ENCODE data around the gene FPGS. TPM values are rescaled to one million over a fixed set of nuclear protein-coding genes. Genes with fewer than 3 reads are reported as not detected.
"Not testable (repeated sequence)": the region's sequence is repeated elsewhere in the genome, so short reads cannot be mapped to it uniquely, and the experiment has no call there.

FPGS gene
- total RNA-seq, 2 experiments from 2014 or later, result 132 to 147 TPM

- no peak overlapping the region for H3K4me3 ChIP-seq (ENCODE audit: low read depth, low read length, poor library complexity, severe bottlenecking)
- H3K79me2 ChIP-seq (ENCODE audit: insufficient read depth, low read depth, low read length), result no peaks in the 10 kb centered on the region
- H2AFZ ChIP-seq (ENCODE audit: low read length), result no peak overlapping the region
- H3K9me2 ChIP-seq (ENCODE audit: insufficient read depth, low read length), result no peaks in the 10 kb centered on the region
- ChIA-PET CTCF (ENCODE audit: unreplicated experiment) (no interaction called here), POLR2A (interaction anchor here (0.6 to 0.9 kb wide), 6 partner anchors 12 to 561 kb away, joined by 3 to 8 read pairs (median 6); partner anchors contain the start of gene ENG)
- H4K20me1 ChIP-seq (ENCODE audit: insufficient read depth, low read length), result no peaks in the 10 kb centered on the region
- no peaks in the 10 kb centered on the region for H3K9me3 ChIP-seq (ENCODE audit: low read length)
- no peak overlapping the region for H3K4me2 ChIP-seq (ENCODE audit: low read length)
- no TSS peak for BruUV-seq (replicated peaks)
- H3K36me3 ChIP-seq (ENCODE audit: insufficient read depth, low read length), result no peaks in the 10 kb centered on the region
- intact Hi-C loops (cut with micrococcal nuclease; ENCODE audit: unreplicated experiment), result no loop called here
- TF ChIP-seq CTCF (conservative IDR thresholded peaks at IDR 0.05; ENCODE audit: low read length) (no peak), EZH2phosphoT487 (IDR thresholded peaks at IDR 0.05; ENCODE audit: borderline replicate concordance, low read depth, low read length) (no peak)
- H3K27ac ChIP-seq (ENCODE audit: low read depth, low read length, poor library complexity, severe bottlenecking), result no peak overlapping the region
- DNase-seq (ENCODE audit: low spot score), result no peak
- H3K4me1 ChIP-seq (ENCODE audit: insufficient read depth, low read length, poor library complexity, severe bottlenecking), result no peaks in the 10 kb centered on the region
These were observed 30.9 kb downstream of the FPGS start for GRCh38 chr9:127833555-127833954.

GRCh38 chr9:127835991-127836516, 33.4 kb downstream of the FPGS start:
- Histone ChIP-seq H3K4me2 (ENCODE audit: low read length) (no peak overlapping the region), H3K27ac (ENCODE audit: low read depth, low read length, poor library complexity, severe bottlenecking) (no peak overlapping the region), H3K79me2 (ENCODE audit: insufficient read depth, low read depth, low read length) (no peaks in the 10 kb centered on the region), H2AFZ (ENCODE audit: low read length) (no peak overlapping the region), H3K9me2 (ENCODE audit: insufficient read depth, low read length) (no peaks in the 10 kb centered on the region), H3K36me3 (ENCODE audit: insufficient read depth, low read length) (no peaks in the 10 kb centered on the region), H3K9me3 (ENCODE audit: low read length) (no peaks in the 10 kb centered on the region), H3K4me3 (ENCODE audit: low read depth, low read length, poor library complexity, severe bottlenecking) (no peak overlapping the region), H3K4me1 (ENCODE audit: insufficient read depth, low read length, poor library complexity, severe bottlenecking) (peaks cover 11% of the 10 kb centered on the region), H4K20me1 (ENCODE audit: insufficient read depth, low read length) (no peaks in the 10 kb centered on the region)
- TF ChIP-seq EZH2phosphoT487 (IDR thresholded peaks at IDR 0.05; ENCODE audit: borderline replicate concordance, low read depth, low read length), result no peak
- no peak for TF ChIP-seq CTCF (conservative IDR thresholded peaks at IDR 0.05; ENCODE audit: low read length)
- intact Hi-C loops (cut with micrococcal nuclease; ENCODE audit: unreplicated experiment), result no loop called here
- CTCF ChIA-PET (ENCODE audit: unreplicated experiment), result no interaction called here
- no peak for DNase-seq (ENCODE audit: low spot score)
- POLR2A ChIA-PET, result interaction anchor here (0.6 kb wide), 2 partner anchors 38 to 143 kb away, joined by 3 read pairs; no protein-coding TSS in a partner anchor
- no TSS peak for BruUV-seq (replicated peaks)

GRCh38 chr9:127836561-127836960, 33.9 kb downstream of the FPGS start:
- H3K79me2 ChIP-seq (ENCODE audit: insufficient read depth, low read depth, low read length); BruUV-seq (replicated peaks); H3K4me2 ChIP-seq (ENCODE audit: low read length); H4K20me1 ChIP-seq (ENCODE audit: insufficient read depth, low read length); H3K9me2 ChIP-seq (ENCODE audit: insufficient read depth, low read length); H2AFZ ChIP-seq (ENCODE audit: low read length); CTCF ChIA-PET (ENCODE audit: unreplicated experiment); H3K9me3 ChIP-seq (ENCODE audit: low read length); DNase-seq (ENCODE audit: low spot score); H3K27ac ChIP-seq (ENCODE audit: low read depth, low read length, poor library complexity, severe bottlenecking); H3K36me3 ChIP-seq (ENCODE audit: insufficient read depth, low read length); intact Hi-C loops (cut with micrococcal nuclease; ENCODE audit: unreplicated experiment); H3K4me3 ChIP-seq (ENCODE audit: low read depth, low read length, poor library complexity, severe bottlenecking): not testable (repeated sequence)
- POLR2A ChIA-PET, result interaction anchor here (0.6 kb wide), 1 partner anchor 28 kb away, joined by 4 read pairs; no protein-coding TSS in a partner anchor
- peaks cover 11% of the 10 kb centered on the region for H3K4me1 ChIP-seq (ENCODE audit: insufficient read depth, low read length, poor library complexity, severe bottlenecking)

Data from OCI-LY7 (cell line).